IPS-20b (cell line): Measurements from ENCODE around the gene SHANK3.

Source experiments
- H3K27ac ChIP-seq: one replicate; pipeline ENCODE4 v1.5.1; 2013; ENCODE audit warnings: low read length
- H3K27me3 ChIP-seq: 2 replicates; pipeline ENCODE4 v1.6.1; 2013; ENCODE audit warnings: mild to moderate bottlenecking, low read length, inconsistent platforms; ENCODE audit not compliant: insufficient read depth
- H3K36me3 ChIP-seq: 2 replicates; pipeline ENCODE4 v1.6.1; 2013; ENCODE audit warnings: low read depth, mild to moderate bottlenecking, inconsistent platforms, low read length, moderate library complexity; ENCODE audit not compliant: insufficient read depth
- H3K4me1 ChIP-seq: 2 replicates; pipeline ENCODE4 v1.6.1; 2013; ENCODE audit warnings: mild to moderate bottlenecking, control low read depth, inconsistent platforms, low read length, moderate library complexity; ENCODE audit not compliant: insufficient read depth
- H3K4me3 ChIP-seq: 2 replicates; pipeline ENCODE4 v1.5.1; 2013; ENCODE audit warnings: mild to moderate bottlenecking, low read length, inconsistent platforms
- H3K9ac ChIP-seq: 2 replicates; pipeline ENCODE4 v1.6.1; 2013; ENCODE audit warnings: low read depth, mild to moderate bottlenecking, inconsistent platforms, low read length, moderate library complexity
- H3K9me3 ChIP-seq: 2 replicates; pipeline ENCODE4 v1.6.1; 2013; ENCODE audit warnings: mild to moderate bottlenecking, low read depth, low read length, inconsistent platforms; ENCODE audit not compliant: insufficient read depth

Gene SHANK3

GRCh38 chr22:50712341-50713007 lies 39.9 kb downstream of the SHANK3 start:
- Histone ChIP-seq H3K9me3 (no peaks in the 10 kb centered on the region), H3K36me3 (no peaks in the 10 kb centered on the region), H3K27ac (no peak overlapping the region), H3K4me1 (no peaks in the 10 kb centered on the region), H3K9ac (no peak overlapping the region), H3K27me3 (peaks cover 8% of the 10 kb centered on the region), H3K4me3 (no peak overlapping the region)

DNA sequence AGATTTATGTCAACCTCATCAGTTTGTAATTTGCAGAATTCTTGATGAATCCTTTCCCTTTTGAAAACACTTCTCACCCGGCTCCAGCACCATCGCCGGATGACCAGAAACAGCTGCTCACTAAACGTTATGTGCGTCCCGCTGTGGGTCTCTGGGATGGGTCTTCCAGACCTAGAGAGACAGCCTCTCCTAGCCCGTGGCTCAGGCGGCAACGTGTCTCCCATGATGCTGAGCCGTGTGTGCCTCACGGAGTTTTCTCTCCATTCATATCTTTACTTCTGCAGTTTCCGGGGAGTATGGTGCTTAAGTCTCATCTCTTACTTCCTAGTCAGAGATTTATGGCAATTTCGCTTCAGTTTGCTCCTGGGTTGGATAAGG lies 40.4 kb downstream of the SHANK3 start:
- Histone ChIP-seq H3K4me3 (no peak overlapping the region), H3K4me1 (no peaks in the 10 kb centered on the region), H3K27me3 (peaks cover 13% of the 10 kb centered on the region), H3K36me3 (no peaks in the 10 kb centered on the region), H3K27ac (no peak overlapping the region), H3K9me3 (no peaks in the 10 kb centered on the region), H3K9ac (no peak overlapping the region)

DNA sequence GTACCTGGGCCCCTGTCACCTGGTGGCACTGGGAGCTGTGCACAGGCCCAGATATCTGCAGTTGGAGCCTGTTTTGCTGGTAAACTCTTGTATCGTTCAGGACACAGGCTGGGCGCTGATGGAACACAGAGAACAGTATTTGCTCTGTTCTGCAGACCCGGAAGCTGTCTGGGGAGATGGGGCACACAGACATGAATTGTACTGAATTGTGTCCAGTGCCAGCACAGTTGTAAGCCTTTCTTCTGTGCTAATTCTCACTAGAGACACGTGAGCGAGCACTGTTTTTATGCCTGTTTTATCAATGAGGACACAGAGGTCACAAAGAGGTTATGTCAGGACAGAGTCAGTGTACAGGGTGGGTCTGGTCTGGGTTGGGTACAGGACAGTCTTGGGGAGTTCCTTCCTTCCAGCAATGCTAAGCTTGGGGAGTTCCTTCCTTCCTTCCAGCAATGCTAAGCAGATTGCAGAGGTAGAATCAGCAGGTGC lies 41.0 kb downstream of the SHANK3 start:
- H3K27me3 ChIP-seq, result peaks cover 19% of the 10 kb centered on the region
- no peak overlapping the region for H3K4me3 ChIP-seq
- no peaks in the 10 kb centered on the region for H3K4me1 ChIP-seq
- no peak overlapping the region for H3K27ac ChIP-seq
- H3K36me3 ChIP-seq, result no peaks in the 10 kb centered on the region
- no peaks in the 10 kb centered on the region for H3K9me3 ChIP-seq
- no peak overlapping the region for H3K9ac ChIP-seq

DNA sequence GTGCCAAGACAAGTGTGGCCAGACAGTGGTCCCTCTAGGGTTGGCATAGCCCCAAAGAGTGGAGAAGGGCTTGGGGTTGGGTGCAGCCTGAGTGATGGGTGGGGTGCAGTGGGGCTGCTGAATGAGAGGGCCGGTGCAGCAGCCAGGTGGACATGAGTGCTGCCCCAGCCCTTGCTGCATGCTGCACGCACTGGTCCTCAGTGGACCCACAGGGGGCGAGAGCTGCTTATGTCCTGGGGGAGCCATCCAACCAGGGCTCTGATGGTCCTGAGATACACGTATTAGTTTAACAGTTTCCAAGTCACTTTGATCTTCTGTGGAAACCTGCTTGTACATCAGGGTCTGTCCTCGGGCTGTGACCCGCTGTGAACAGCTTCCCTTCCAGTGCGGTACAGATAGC lies 41.5 kb downstream of the SHANK3 start:
- no peak overlapping the region for H3K4me3 ChIP-seq
- no peaks in the 10 kb centered on the region for H3K36me3 ChIP-seq
- no peaks in the 10 kb centered on the region for H3K9me3 ChIP-seq
- H3K27ac ChIP-seq, result no peak overlapping the region
- no peak overlapping the region for H3K9ac ChIP-seq
- no peaks in the 10 kb centered on the region for H3K4me1 ChIP-seq
- H3K27me3 ChIP-seq, result peaks cover 25% of the 10 kb centered on the region

GRCh38 chr22:50714631-50715179 lies 42.1 kb downstream of the SHANK3 start:
- Histone ChIP-seq H3K9ac (no peak overlapping the region), H3K4me1 (no peaks in the 10 kb centered on the region), H3K27me3 (peaks cover 30% of the 10 kb centered on the region), H3K9me3 (no peaks in the 10 kb centered on the region), H3K4me3 (no peak overlapping the region), H3K36me3 (no peaks in the 10 kb centered on the region), H3K27ac (no peak overlapping the region)

GRCh38 chr22:50715250-50715649 lies 42.6 kb downstream of the SHANK3 start:
- Histone ChIP-seq H3K36me3 (no peaks in the 10 kb centered on the region), H3K9me3 (no peaks in the 10 kb centered on the region), H3K4me1 (no peaks in the 10 kb centered on the region), H3K27me3 (peaks cover 36% of the 10 kb centered on the region), H3K27ac (no peak overlapping the region), H3K4me3 (no peak overlapping the region), H3K9ac (no peak overlapping the region)

- no peaks in the 10 kb centered on the region for H3K4me1 ChIP-seq
- peaks cover 41% of the 10 kb centered on the region for H3K27me3 ChIP-seq
- no peaks in the 10 kb centered on the region for H3K36me3 ChIP-seq
- no peak overlapping the region for H3K9ac ChIP-seq
- no peak overlapping the region for H3K4me3 ChIP-seq
- no peak overlapping the region for H3K27ac ChIP-seq
- H3K9me3 ChIP-seq, result no peaks in the 10 kb centered on the region
Measured at GRCh38 chr22:50715776-50716175, 43.2 kb downstream of the SHANK3 start.

DNA sequence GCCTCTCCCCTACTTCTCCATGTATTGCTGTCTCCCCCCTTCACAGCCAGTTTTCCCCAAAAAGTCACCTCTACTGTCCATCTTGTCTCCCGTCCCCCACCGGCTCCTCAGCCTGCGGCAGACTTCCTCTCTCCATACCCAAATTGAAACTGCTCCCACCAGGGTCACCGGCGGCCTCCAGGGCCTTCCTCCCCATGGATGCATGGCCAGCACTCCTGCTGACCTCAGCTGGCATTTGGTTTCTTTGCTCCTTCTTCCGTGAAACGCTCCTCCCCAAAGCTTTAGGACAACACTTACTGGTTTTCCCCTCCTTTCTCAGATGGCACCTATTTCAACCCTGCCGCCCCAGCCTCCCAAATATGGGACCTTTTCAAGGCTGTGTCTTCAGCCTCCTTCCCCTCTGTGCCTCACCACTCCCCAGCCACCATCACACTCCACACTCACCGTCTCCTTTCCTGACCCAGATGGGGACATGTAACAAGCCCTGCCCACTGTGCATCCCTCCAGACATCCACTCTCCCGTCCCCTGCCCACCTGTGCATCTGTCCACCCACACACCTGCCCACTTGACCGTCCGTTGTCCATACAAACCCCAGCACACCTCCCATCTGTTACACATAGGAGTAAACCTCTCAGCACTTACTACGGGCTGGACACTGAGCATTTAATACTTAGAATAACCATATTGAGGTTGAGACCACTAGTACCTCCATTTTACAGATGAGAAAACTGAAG lies 43.8 kb downstream of the SHANK3 start:
- H3K36me3 ChIP-seq, result no peaks in the 10 kb centered on the region
- no peaks in the 10 kb centered on the region for H3K9me3 ChIP-seq
- H3K4me1 ChIP-seq, result no peaks in the 10 kb centered on the region
- H3K27ac ChIP-seq, result no peak overlapping the region
- H3K4me3 ChIP-seq, result no peak overlapping the region
- H3K9ac ChIP-seq, result no peak overlapping the region
- peaks cover 48% of the 10 kb centered on the region for H3K27me3 ChIP-seq

DNA sequence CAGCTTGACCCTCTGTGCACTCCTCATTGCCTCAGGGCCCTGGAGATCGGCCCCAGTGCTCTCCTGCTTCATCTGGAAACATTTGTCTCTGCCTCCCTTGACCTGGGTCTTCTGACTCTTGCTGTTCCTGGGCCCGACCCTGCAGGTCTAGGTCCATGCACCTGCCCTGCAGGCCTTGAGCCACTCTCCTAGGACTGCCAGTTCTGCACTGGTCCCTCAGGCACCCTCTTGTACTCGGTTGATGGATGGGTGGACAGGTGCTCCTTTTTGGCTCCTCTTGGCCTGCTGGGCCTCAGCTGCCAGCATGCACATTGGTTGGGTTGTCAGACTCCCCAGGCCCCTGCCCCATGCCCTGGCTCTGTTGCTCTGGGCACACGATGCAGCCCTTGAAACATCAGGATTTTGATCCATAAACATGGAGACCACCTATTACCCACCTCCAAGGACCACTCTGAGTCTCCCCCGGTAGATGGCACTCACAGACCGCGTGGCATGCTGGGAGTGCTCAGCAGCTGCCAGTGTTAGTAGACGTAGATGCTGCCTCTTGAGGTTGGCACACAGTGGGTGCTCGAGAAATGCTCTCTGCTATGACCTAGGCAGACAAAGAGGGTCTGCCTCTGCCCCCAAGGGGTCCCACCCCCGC lies 45.2 kb downstream of the SHANK3 start:
- Histone ChIP-seq H3K36me3 (no peaks in the 10 kb centered on the region), H3K27ac (no peak overlapping the region), H3K4me3 (no peak overlapping the region), H3K9me3 (no peaks in the 10 kb centered on the region), H3K4me1 (no peaks in the 10 kb centered on the region), H3K9ac (no peak overlapping the region), H3K27me3 (peaks cover 62% of the 10 kb centered on the region)

DNA sequence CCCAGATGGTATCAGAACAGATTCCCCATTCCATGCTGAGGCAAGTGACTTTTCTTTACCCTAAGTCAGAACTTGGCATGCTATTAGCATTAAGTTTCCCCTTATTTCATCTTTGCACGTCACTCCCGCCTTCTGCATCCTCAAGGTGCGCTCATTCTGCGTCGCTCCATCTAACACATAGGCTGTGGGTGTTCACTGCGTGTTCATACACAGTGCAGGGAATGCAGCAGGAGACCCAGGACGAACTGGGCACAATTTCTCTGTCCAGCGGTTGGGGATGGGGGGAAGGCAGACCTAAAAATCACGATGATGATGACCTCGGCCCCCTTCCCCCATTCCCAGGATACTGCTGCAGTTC lies 45.7 kb downstream of the SHANK3 start:
- Histone ChIP-seq H3K9me3 (no peaks in the 10 kb centered on the region), H3K9ac (no peak overlapping the region), H3K27ac (no peak overlapping the region), H3K4me1 (no peaks in the 10 kb centered on the region), H3K4me3 (no peak overlapping the region), H3K36me3 (no peaks in the 10 kb centered on the region), H3K27me3 (peaks cover 67% of the 10 kb centered on the region)

DNA sequence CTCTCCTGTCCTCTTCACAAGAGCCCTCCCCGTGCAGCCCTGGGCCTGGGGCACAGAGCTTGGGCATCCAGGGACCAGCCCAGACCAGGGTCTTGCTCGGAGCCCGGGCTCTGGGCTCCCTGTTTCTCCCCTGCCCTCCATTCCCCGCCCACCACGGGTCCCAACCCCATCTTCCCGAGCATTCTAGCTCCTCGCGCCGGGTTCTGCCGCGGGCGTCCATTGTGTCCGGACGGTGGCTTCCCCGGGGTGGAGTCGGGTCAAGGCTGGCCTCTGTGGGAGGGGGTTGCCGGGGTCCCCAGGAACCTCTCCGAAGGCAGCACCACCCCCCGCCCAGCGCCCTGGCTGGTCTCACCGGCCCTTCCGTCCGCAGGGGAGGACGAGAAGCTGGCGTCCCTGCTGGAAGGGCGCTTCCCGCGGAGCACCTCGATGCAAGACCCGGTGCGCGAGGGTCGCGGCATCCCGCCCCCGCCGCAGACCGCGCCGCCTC lies 47.2 kb downstream of the SHANK3 start:
- no peak overlapping the region; the same call in 1 of the 2 replicates for H3K4me3 ChIP-seq
- H3K27ac ChIP-seq, result no peak overlapping the region
- H3K36me3 ChIP-seq, result no peaks in the 10 kb centered on the region
- H3K4me1 ChIP-seq, result no peaks in the 10 kb centered on the region
- no peaks in the 10 kb centered on the region for H3K9me3 ChIP-seq
- H3K9ac ChIP-seq, result no peak overlapping the region
- H3K27me3 ChIP-seq, result peaks cover 76% of the 10 kb centered on the region
